HAP-1 (cell line): ENCODE results near the gene ZNF430.

Source experiments
- DNase-seq, 2 experiments: peaks; one replicate each; pipeline ENCODE4 v3.0.0-alpha.2; 2016 to 2020; ENCODE audit warnings: low spot score in 2 of 2
- H3K27me3 ChIP-seq: fragments of 250-450 bp; sonication (Bioruptor Pico); 2 replicates; pipeline ENCODE4 v1.5.1; 2020; ENCODE audit warnings: low read depth, mild to moderate bottlenecking, moderate library complexity
- H3K36me3 ChIP-seq: fragments of 250-450 bp; sonication (Bioruptor Pico); replicated peaks from 2 replicates; pipeline ENCODE4 v1.5.1; 2020; ENCODE audit warnings: mild to moderate bottlenecking
- H3K4me1 ChIP-seq: fragments of 250-450 bp; sonication (Bioruptor Pico); 2 replicates; pipeline ENCODE4 v1.5.1; 2020; ENCODE audit warnings: mild to moderate bottlenecking
- H3K4me3 ChIP-seq: fragments of 250-450 bp; sonication (Bioruptor Pico); 2 replicates; pipeline ENCODE4 v1.5.1; 2020; ENCODE audit warnings: mild to moderate bottlenecking, moderate library complexity
- H3K9me3 ChIP-seq: fragments of 250-450 bp; sonication (Bioruptor Pico); 2 replicates; pipeline ENCODE4 v1.5.1; 2020; ENCODE audit warnings: mild to moderate bottlenecking, moderate library complexity
- in situ Hi-C: fragments of 300-500 bp; cut with MboI; formaldehyde crosslinking; loops from 3 replicates; pipeline ENCODE4 v1.14.3; 2020; ENCODE audit warnings: low sequenced_read_pairs, inconsistent platforms, mixed read lengths

The ZNF430 gene

GRCh38 chr19:21084343-21084742, 63.9 kb downstream of the ZNF430 start:
- in situ Hi-C loops = no loop called here
- H3K36me3 ChIP-seq = no peaks in the 10 kb centered on the region
- no peaks in the 10 kb centered on the region for H3K9me3 ChIP-seq
- no peaks in the 10 kb centered on the region for H3K4me1 ChIP-seq
- no peaks in the 10 kb centered on the region for H3K27me3 ChIP-seq
- DNase-seq = no peak
- no peak overlapping the region for H3K4me3 ChIP-seq

GRCh38 chr19:21087871-21088270, 67.4 kb downstream of the ZNF430 start:
- H3K36me3 ChIP-seq = no peaks in the 10 kb centered on the region
- no peak overlapping the region for H3K4me3 ChIP-seq
- in situ Hi-C loops = no loop called here
- H3K9me3 ChIP-seq = no peaks in the 10 kb centered on the region
- DNase-seq = no peak
- no peaks in the 10 kb centered on the region for H3K27me3 ChIP-seq
- no peaks in the 10 kb centered on the region for H3K4me1 ChIP-seq

- Histone ChIP-seq H3K4me1 (no peaks in the 10 kb centered on the region), H3K4me3 (no peak overlapping the region), H3K9me3 (no peaks in the 10 kb centered on the region), H3K36me3 (no peaks in the 10 kb centered on the region), H3K27me3 (no peaks in the 10 kb centered on the region)
- in situ Hi-C loops = no loop called here
- DNase-seq = no peak
These were observed 71.7 kb downstream of the ZNF430 start for GRCh38 chr19:21092109-21092508.

- Histone ChIP-seq H3K27me3 (no peaks in the 10 kb centered on the region), H3K36me3 (no peaks in the 10 kb centered on the region), H3K4me1 (no peaks in the 10 kb centered on the region), H3K9me3 (no peaks in the 10 kb centered on the region), H3K4me3 (no peak overlapping the region)
- no peak for DNase-seq
- in situ Hi-C loops = no loop called here
These were observed 74.0 kb downstream of the ZNF430 start for GRCh38 chr19:21094347-21095025.

GRCh38 chr19:21098291-21098690, 77.8 kb downstream of the ZNF430 start:
- H3K36me3 ChIP-seq = no peaks in the 10 kb centered on the region
- no peaks in the 10 kb centered on the region for H3K9me3 ChIP-seq
- H3K27me3 ChIP-seq = no peaks in the 10 kb centered on the region
- H3K4me1 ChIP-seq = no peaks in the 10 kb centered on the region
- no peak overlapping the region for H3K4me3 ChIP-seq
- in situ Hi-C loops = no loop called here
- DNase-seq = peak in 1 of 2 experiments; percentile 2

GRCh38 chr19:21101521-21102242, 81.2 kb downstream of the ZNF430 start:
- Histone ChIP-seq H3K9me3 (no peaks in the 10 kb centered on the region), H3K36me3 (no peaks in the 10 kb centered on the region), H3K4me3 (no peak overlapping the region), H3K27me3 (no peaks in the 10 kb centered on the region), H3K4me1 (no peaks in the 10 kb centered on the region)
- no peak for DNase-seq
- in situ Hi-C loops = loop anchor here (25.0 kb wide), 1 partner anchor 461 kb away; no protein-coding TSS in a partner anchor

GRCh38 chr19:21109116-21109515, 88.7 kb downstream of the ZNF430 start:
- no peaks in the 10 kb centered on the region; the same call in 1 of the 2 replicates for H3K9me3 ChIP-seq
- no peak overlapping the region for H3K4me3 ChIP-seq
- in situ Hi-C loops = loop anchor here (25.0 kb wide), 1 partner anchor 453 kb away; no protein-coding TSS in a partner anchor
- H3K36me3 ChIP-seq = no peaks in the 10 kb centered on the region
- H3K27me3 ChIP-seq = no peaks in the 10 kb centered on the region
- DNase-seq = no peak
- H3K4me1 ChIP-seq = no peaks in the 10 kb centered on the region
